Measurements from ENCODE around the gene CTSA. TPM values are rescaled to one million over a fixed set of nuclear protein-coding genes. Genes with fewer than 3 reads are reported as not detected.

Gene CTSA
- total RNA-seq, 1 donor from 2014 or later = 136 TPM

- TF ChIP-seq CTCF (IDR thresholded peaks at IDR 0.05; ENCODE audit: insufficient read depth, low read length, poor library complexity, severe bottlenecking) = no peak
- no peak for DNase-seq (ENCODE audit: low read depth)
- no peak overlapping the region for H3K4me3 ChIP-seq (ENCODE audit: low read depth, low read length)
- no peaks in the 10 kb centered on the region for H3K27me3 ChIP-seq (ENCODE audit: control insufficient read depth, insufficient read depth, low read length)
- H3K36me3 ChIP-seq (ENCODE audit: control insufficient read depth, insufficient read depth, low read length) = no peaks in the 10 kb centered on the region
Observed at GRCh38 chr20:45882469-45883099, 8.6 kb upstream of the CTSA start.

GRCh38 chr20:45883100-45883469 is 8.1 kb upstream of the CTSA start:
- Histone ChIP-seq H3K4me3 (ENCODE audit: low read depth, low read length) (no peak overlapping the region), H3K27me3 (ENCODE audit: control insufficient read depth, insufficient read depth, low read length) (no peaks in the 10 kb centered on the region), H3K36me3 (ENCODE audit: control insufficient read depth, insufficient read depth, low read length) (no peaks in the 10 kb centered on the region)
- no peak for TF ChIP-seq CTCF (IDR thresholded peaks at IDR 0.05; ENCODE audit: insufficient read depth, low read length, poor library complexity, severe bottlenecking)
- DNase-seq (ENCODE audit: low read depth) = no peak

- Histone ChIP-seq H3K4me3 (ENCODE audit: low read depth, low read length) (no peak overlapping the region), H3K36me3 (ENCODE audit: control insufficient read depth, insufficient read depth, low read length) (no peaks in the 10 kb centered on the region), H3K27me3 (ENCODE audit: control insufficient read depth, insufficient read depth, low read length) (no peaks in the 10 kb centered on the region)
- no peak for TF ChIP-seq CTCF (IDR thresholded peaks at IDR 0.05; ENCODE audit: insufficient read depth, low read length, poor library complexity, severe bottlenecking)
- DNase-seq (ENCODE audit: low read depth) = no peak
Observed at GRCh38 chr20:45886590-45887345, 4.4 kb upstream of the CTSA start.

GRCh38 chr20:45887346-45887715 is 3.8 kb upstream of the CTSA start, which contains the start of gene SPATA25:
Gene SPATA25, minus strand, starts transcription at chr20:45887622. Its CDS starts 32 bp downstream, at chr20:45887590.
- no peak within 1 kb of the TSS for H3K4me3 ChIP-seq (ENCODE audit: low read depth, low read length)
- DNase-seq (ENCODE audit: low read depth) = no peak
- no peaks in the 10 kb centered on the region for H3K36me3 ChIP-seq (ENCODE audit: control insufficient read depth, insufficient read depth, low read length)
- TF ChIP-seq CTCF (IDR thresholded peaks at IDR 0.05; ENCODE audit: insufficient read depth, low read length, poor library complexity, severe bottlenecking) = no peak
- no peaks in the 10 kb centered on the region for H3K27me3 ChIP-seq (ENCODE audit: control insufficient read depth, insufficient read depth, low read length)

- no peak for TF ChIP-seq CTCF (IDR thresholded peaks at IDR 0.05; ENCODE audit: insufficient read depth, low read length, poor library complexity, severe bottlenecking)
- no peak overlapping the region for H3K4me3 ChIP-seq (ENCODE audit: low read depth, low read length)
- no peak for DNase-seq (ENCODE audit: low read depth)
- peaks cover 1% of the 10 kb centered on the region for H3K36me3 ChIP-seq (ENCODE audit: control insufficient read depth, insufficient read depth, low read length)
- no peaks in the 10 kb centered on the region for H3K27me3 ChIP-seq (ENCODE audit: control insufficient read depth, insufficient read depth, low read length)
Observed at GRCh38 chr20:45888681-45889080, 2.5 kb upstream of the CTSA start.

All from kidney epithelial cell (primary cell).